H9 (cell line): ENCODE measurements around the gene TMEM129. TPM values are rescaled to one million over a fixed set of nuclear protein-coding genes. Genes with fewer than 3 reads are reported as not detected.

Source experiments
- DNase-seq: peaks from one replicate; pipeline ENCODE4 v3.0.0-alpha.2; 2017
- H2AFZ ChIP-seq: one replicate; pipeline ENCODE4 v1.6.1; 2013; ENCODE audit warnings: mild to moderate bottlenecking, low read length, control low read depth, moderate library complexity
- H2AK5ac ChIP-seq: 2 replicates; pipeline ENCODE4 v1.6.1; 2013; ENCODE audit warnings: low read length, control low read depth, mixed read lengths; ENCODE audit not compliant: insufficient read length
- H2BK120ac ChIP-seq: one replicate; pipeline ENCODE4 v1.6.1; 2013; ENCODE audit warnings: low read depth, mild to moderate bottlenecking, low read length, control low read depth, inconsistent platforms; ENCODE audit not compliant: poor library complexity, severe bottlenecking
- H2BK12ac ChIP-seq: 2 replicates; pipeline ENCODE4 v1.6.1; 2013; ENCODE audit warnings: low read length, control low read depth, mixed read lengths, low read depth; ENCODE audit not compliant: insufficient read length
- H2BK15ac ChIP-seq: 2 replicates; pipeline ENCODE4 v1.6.1; 2013; ENCODE audit warnings: low read depth, low read length, control low read depth
- H2BK20ac ChIP-seq: one replicate; pipeline ENCODE4 v1.6.1; 2013; ENCODE audit warnings: low read depth, mild to moderate bottlenecking, low read length, control low read depth, inconsistent platforms; ENCODE audit not compliant: poor library complexity, severe bottlenecking
- H2BK5ac ChIP-seq: 2 replicates; pipeline ENCODE4 v1.6.1; 2013; ENCODE audit warnings: low read length, control low read depth, mixed read lengths; ENCODE audit not compliant: insufficient read length
- H3K14ac ChIP-seq: 2 replicates; pipeline ENCODE4 v1.6.1; 2013; ENCODE audit warnings: low read length, control low read depth; ENCODE audit not compliant: insufficient read depth
- H3K18ac ChIP-seq: 2 replicates; pipeline ENCODE4 v1.6.1; 2013; ENCODE audit warnings: low read depth, mild to moderate bottlenecking, mixed read lengths, low read length, control low read depth; ENCODE audit not compliant: insufficient read length
- H3K23ac ChIP-seq: 2 replicates; pipeline ENCODE4 v1.6.1; 2013; ENCODE audit warnings: low read length, control low read depth, mixed read lengths, low read depth; ENCODE audit not compliant: insufficient read length
- H3K23me2 ChIP-seq: 2 replicates; pipeline ENCODE4 v1.6.1; 2013; ENCODE audit warnings: low read depth, mild to moderate bottlenecking, mixed read lengths, low read length, control low read depth; ENCODE audit not compliant: insufficient read length, poor library complexity, severe bottlenecking
- H3K27ac ChIP-seq: 2 replicates; pipeline ENCODE4 v1.5.1; 2013; ENCODE audit warnings: low read length, control low read depth, mixed read lengths, low read depth; ENCODE audit not compliant: insufficient read length
- H3K27me3 ChIP-seq: 2 replicates; pipeline ENCODE4 v1.6.1; 2013; ENCODE audit warnings: low read length, control low read depth, inconsistent platforms; ENCODE audit not compliant: insufficient read depth
- H3K4ac ChIP-seq: 2 replicates; pipeline ENCODE4 v1.6.1; 2013; ENCODE audit warnings: low read depth, mild to moderate bottlenecking, control low read depth, inconsistent platforms, low read length, moderate library complexity
- H3K4me1 ChIP-seq: 2 replicates; pipeline ENCODE4 v1.6.1; 2013; ENCODE audit warnings: low read length, control low read depth, inconsistent platforms; ENCODE audit not compliant: insufficient read depth
- H3K4me2 ChIP-seq: 2 replicates; pipeline ENCODE4 v1.6.1; 2013; ENCODE audit warnings: low read length, control low read depth, mixed read lengths; ENCODE audit not compliant: insufficient read length, insufficient read depth
- H3K56ac ChIP-seq: 2 replicates; pipeline ENCODE4 v1.6.1; 2013; ENCODE audit warnings: low read depth, mild to moderate bottlenecking, mixed read lengths, low read length, control low read depth; ENCODE audit not compliant: insufficient read length
- H3K79me1 ChIP-seq: 2 replicates; pipeline ENCODE4 v1.6.1; 2013; ENCODE audit warnings: low read depth, mild to moderate bottlenecking, moderate library complexity, low read length, control low read depth, inconsistent platforms; ENCODE audit not compliant: insufficient read depth, poor library complexity, severe bottlenecking
- H3K79me2 ChIP-seq: 2 replicates; pipeline ENCODE4 v1.6.1; 2013; ENCODE audit warnings: low read length, control low read depth, inconsistent platforms; ENCODE audit not compliant: insufficient read depth
- H3K9ac ChIP-seq: 2 replicates; pipeline ENCODE4 v1.6.1; 2013; ENCODE audit warnings: low read length, control low read depth, mixed read lengths; ENCODE audit not compliant: insufficient read length; ENCODE audit errors: extremely low read depth
- H3K9me3 ChIP-seq: one replicate; pipeline ENCODE4 v1.6.1; 2013; ENCODE audit warnings: low read depth, low read length, inconsistent platforms; ENCODE audit not compliant: control insufficient read depth
- H3T11ph ChIP-seq: one replicate; pipeline ENCODE4 v1.6.1; 2013; ENCODE audit warnings: mild to moderate bottlenecking, low read length, control low read depth, inconsistent platforms
- H4K20me1 ChIP-seq: one replicate; pipeline ENCODE4 v1.6.1; 2013; ENCODE audit not compliant: control insufficient read depth, insufficient read length, insufficient read depth
- H4K5ac ChIP-seq: 2 replicates; pipeline ENCODE4 v1.6.1; 2013; ENCODE audit warnings: low read depth, mild to moderate bottlenecking, mixed read lengths, low read length, control low read depth; ENCODE audit not compliant: insufficient read length
- H4K8ac ChIP-seq: replicated peaks from 2 replicates; pipeline ENCODE4 v1.6.1; 2013; ENCODE audit warnings: low read length, control low read depth, mixed read lengths, low read depth; ENCODE audit not compliant: insufficient read length
- H4K91ac ChIP-seq: 2 replicates; pipeline ENCODE4 v1.6.1; 2013; ENCODE audit warnings: low read depth, mild to moderate bottlenecking, moderate library complexity, mixed read lengths, low read length, control low read depth; ENCODE audit not compliant: insufficient read length
- H3K27ac Mint-ChIP-seq, 3 experiments: 2 replicates in 2 of 3; 3 replicates in 1 of 3; pipeline ENCODE4 v1.8.0; 2020 to 2021; ENCODE audit warnings: mixed read lengths in 3 of 3, mild to moderate bottlenecking in 1 of 3, moderate library complexity in 1 of 3
- H3K27me3 Mint-ChIP-seq: 2 replicates; pipeline ENCODE4 v1.8.0; 2021; ENCODE audit warnings: low read depth, mild to moderate bottlenecking, moderate library complexity, mixed read lengths
- H3K36me3 Mint-ChIP-seq, 3 experiments: 2 replicates in 2 of 3; 3 replicates in 1 of 3; pipeline ENCODE4 v1.8.0; 2020 to 2021; ENCODE audit warnings: low read depth in 3 of 3, mixed read lengths in 3 of 3; ENCODE audit not compliant: insufficient read depth in 1 of 3
- H3K4me1 Mint-ChIP-seq, 2 experiments: 2 replicates each; pipeline ENCODE4 v1.8.0; 2020; ENCODE audit warnings: mixed read lengths in 2 of 2
- H3K4me3 Mint-ChIP-seq, 2 experiments: 2 replicates in 1 of 2; 3 replicates in 1 of 2; pipeline ENCODE4 v1.8.0; 2020 to 2021; ENCODE audit warnings: mild to moderate bottlenecking in 2 of 2, mixed read lengths in 2 of 2, moderate library complexity in 1 of 2
- H3K9me3 Mint-ChIP-seq, 2 experiments: 2 replicates in 1 of 2; 3 replicates in 1 of 2; pipeline ENCODE4 v1.8.0; 2020; ENCODE audit warnings: mild to moderate bottlenecking in 2 of 2, mixed read lengths in 2 of 2, moderate library complexity in 1 of 2
- CTCF ChIP-seq: fragments of 200-600 bp; sonication (generic); conservative IDR thresholded peaks from 3 replicates; pipeline ENCODE4 v1.8.0; 2021; ENCODE audit warnings: antibody characterized with exemption, mild to moderate bottlenecking
- WGBS: extraction: QIAGEN DNeasy Blood & Tissue Kit; methylation state at CpG from one replicate; pipeline ENCODE4 v1.1.7; 2013; ENCODE audit warnings: missing lambda C conversion rate, low lambda C conversion rate, mixed read lengths; ENCODE audit not compliant: insufficient read length; ENCODE audit errors: extremely low coverage; 5-methylcytosine and 5-hydroxymethylcytosine counted together
- total RNA-seq: library from RNA; stranded (reverse); gene quantifications from 2 replicates; pipeline ENCODE4 v1.2.1, GENCODE V29; 2021

TMEM129 gene
- total RNA-seq, 1 experiment from 2014 or later, result 27.3 TPM

- H3K79me1 ChIP-seq, result no peaks in the 10 kb centered on the region
- Mint-ChIP-seq H3K27me3 (no peaks in the 10 kb centered on the region; the same call in 1 of the 2 replicates), H3K4me1 (peaks cover 8 to 21% of the 10 kb centered on the region in 2 experiments), H3K36me3 (no peaks in the 10 kb centered on the region), H3K9me3 (no peaks in the 10 kb centered on the region), H3K27ac (0 out of 7 replicates have a peak overlapping the region, but pooled peaks of 1 of the 3 experiments have one; percentile 77), H3K4me3 (no peak overlapping the region)
- H3K14ac ChIP-seq, result peak overlapping the region; percentile 19; the same call in 1 of the 2 replicates
- H4K5ac ChIP-seq, result no peak overlapping the region
- no peaks in the 10 kb centered on the region for H3K23me2 ChIP-seq
- H4K8ac ChIP-seq, result no peak overlapping the region
- no peaks in the 10 kb centered on the region for H3K4me1 ChIP-seq
- H2BK15ac ChIP-seq, result no peak overlapping the region
- H2BK12ac ChIP-seq, result no peak overlapping the region
- H3K27ac ChIP-seq, result no peak overlapping the region
- no peak overlapping the region for H2AK5ac ChIP-seq
- no peak overlapping the region for H3K23ac ChIP-seq
- H4K91ac ChIP-seq, result no peak overlapping the region
- no peak for DNase-seq
- no peak overlapping the region for H2AFZ ChIP-seq
- no peaks in the 10 kb centered on the region for H3K9me3 ChIP-seq
- no peak overlapping the region for H3K9ac ChIP-seq
- no peak overlapping the region for H3K4ac ChIP-seq
- no peaks in the 10 kb centered on the region for H3K79me2 ChIP-seq
- H3K4me2 ChIP-seq, result no peak overlapping the region
- no peaks in the 10 kb centered on the region for H4K20me1 ChIP-seq
- H3K56ac ChIP-seq, result no peak overlapping the region
- no peak overlapping the region for H2BK5ac ChIP-seq
- no peaks in the 10 kb centered on the region for H3K27me3 ChIP-seq
- H2BK120ac ChIP-seq, result no peak overlapping the region
- WGBS, result no CpG with 5 or more reads among the region's 27 CpGs
- H2BK20ac ChIP-seq, result no peak overlapping the region
- H3K18ac ChIP-seq, result no peak overlapping the region
- no peak overlapping the region for H3T11ph ChIP-seq
- TF ChIP-seq CTCF, result no peak
Observed at GRCh38 chr4:1758306-1759121, 37.4 kb upstream of the TMEM129 start.
